Endothelial cell of umbilical vein (primary cell): ENCODE data around the gene ATP11B. TPM values are rescaled to one million over a fixed set of nuclear protein-coding genes. Genes with fewer than 3 reads are reported as not detected.

Experiments
- BruUV-seq: library from RNA; stranded (reverse); fragments of 400-500 nt; replicated peaks from 2 replicates; lab custom pipeline; 2021; lab: Mats Ljungman, UMichigan
- CTCF ChIA-PET: fragments of 300-600, 350-600 bp; sonication (Branson Sonifier 250); formaldehyde crosslinking; loops from one replicate; lab custom pipeline; 2021; ENCODE audit warnings: antibody characterized with exemption, inconsistent platforms; lab: Charles Lee
- POLR2A ChIA-PET: fragments of 300-600, 350-600 bp; sonication (Branson Sonifier 250); formaldehyde crosslinking; loops from one replicate; lab custom pipeline; 2021; ENCODE audit warnings: antibody characterized with exemption, inconsistent platforms; lab: Charles Lee
- DNase-seq: peaks from one replicate; pipeline ENCODE4 v3.0.0-alpha.2; 2011; ENCODE audit warnings: low read depth, low spot score
- FAIRE-seq: peaks from 2 replicates; lab custom pipeline; 2011; peaks lifted over from hg19 to GRCh38; lab: Jason Lieb, UNC
- H2AFZ ChIP-seq: 2 replicates; pipeline ENCODE4 v1.6.0; 2012; ENCODE audit warnings: low read depth, low read length, control low read depth, inconsistent platforms
- H3K27ac ChIP-seq: 2 replicates; pipeline ENCODE4 v1.5.1; 2011; ENCODE audit warnings: low read depth, mild to moderate bottlenecking, control low read depth, low read length, moderate library complexity; ENCODE audit not compliant: insufficient read depth
- H3K27me3 ChIP-seq, 2 experiments: 2 replicates each; pipeline versions ENCODE4 v1.6.0 to v1.6.1; 2011; ENCODE audit warnings: low read length in 2 of 2, mixed read lengths in 1 of 2; ENCODE audit not compliant: control insufficient read depth in 2 of 2, insufficient read depth in 2 of 2
- H3K36me3 ChIP-seq, 2 experiments: 2 replicates in 1 of 2; 3 replicates in 1 of 2; pipeline ENCODE4 v1.5.1; 2011; ENCODE audit warnings: low read length in 2 of 2, mild to moderate bottlenecking in 1 of 2, moderate library complexity in 1 of 2; ENCODE audit not compliant: control insufficient read depth in 2 of 2, insufficient read depth in 2 of 2; ENCODE audit errors: extremely low read depth in 1 of 2
- H3K4me1 ChIP-seq: 3 replicates; pipeline ENCODE4 v1.5.1; 2011; ENCODE audit warnings: mild to moderate bottlenecking, low read length; ENCODE audit not compliant: control insufficient read depth, insufficient read depth; ENCODE audit errors: extremely low read depth
- H3K4me2 ChIP-seq: 2 replicates; pipeline ENCODE4 v1.6.1; 2011; ENCODE audit warnings: low read length, control low read depth, mixed read lengths; ENCODE audit not compliant: insufficient read depth
- H3K4me3 ChIP-seq, 3 experiments: fragments of 200-600 bp in 1 of 3; sonication (generic), shearing (Covaris generic) in 1 of 3; replicated peaks in 1 of 3; 2 replicates each; pipeline ENCODE4 v1.5.1; 2011 to 2016; ENCODE audit warnings: control low read depth in 3 of 3, low read length in 3 of 3, mild to moderate bottlenecking in 2 of 3, inconsistent platforms in 1 of 3, low read depth in 1 of 3, moderate library complexity in 1 of 3; ENCODE audit not compliant: insufficient read depth in 1 of 3
- H3K79me2 ChIP-seq: 2 replicates; pipeline ENCODE4 v1.6.0; 2012; ENCODE audit warnings: low read length, inconsistent platforms; ENCODE audit not compliant: control insufficient read depth, insufficient read depth
- H3K9ac ChIP-seq: replicated peaks from 2 replicates; pipeline ENCODE3; 2011; ENCODE audit warnings: low read length, control low read depth; ENCODE audit not compliant: insufficient read depth; ENCODE audit errors: extremely low read depth
- H3K9me1 ChIP-seq: replicated peaks from 3 replicates; pipeline ENCODE4 v1.6.0; 2011; ENCODE audit warnings: mild to moderate bottlenecking, low read length; ENCODE audit not compliant: control insufficient read depth, insufficient read depth; ENCODE audit errors: extremely low read depth
- H3K9me3 ChIP-seq: replicated peaks from 2 replicates; pipeline ENCODE4 v1.5.1; 2012; ENCODE audit warnings: low read length, inconsistent platforms; ENCODE audit not compliant: control insufficient read depth, insufficient read depth
- H4K20me1 ChIP-seq: replicated peaks from 2 replicates; pipeline ENCODE3; 2011; ENCODE audit warnings: mild to moderate bottlenecking, low read length; ENCODE audit not compliant: control insufficient read depth, insufficient read depth; ENCODE audit errors: extremely low read depth
- EZH2 ChIP-seq: IDR thresholded peaks from 2 replicates; pipeline ENCODE4 v1.6.1; 2012; ENCODE audit warnings: borderline replicate concordance, low read depth, mild to moderate bottlenecking, moderate library complexity, low read length, inconsistent platforms; ENCODE audit not compliant: severe bottlenecking
- GATA2 ChIP-seq: IDR thresholded peaks from 2 replicates; pipeline ENCODE4 v1.7.0; 2011; ENCODE audit warnings: low read depth, mild to moderate bottlenecking, moderate library complexity, mixed read lengths, low read length; ENCODE audit not compliant: insufficient read length, insufficient read depth
- JUN ChIP-seq: IDR thresholded peaks from 2 replicates; pipeline ENCODE4 v1.6.1; 2011; ENCODE audit warnings: borderline replicate concordance, low read depth; ENCODE audit not compliant: insufficient read length, insufficient read depth
- MYC ChIP-seq: IDR thresholded peaks from one replicate; pipeline ENCODE4 v1.6.1; 2011; ENCODE audit warnings: mild to moderate bottlenecking, low read depth, low read length
- POLR2A ChIP-seq: IDR thresholded peaks from 2 replicates; pipeline ENCODE4 v1.6.1; 2012; ENCODE audit warnings: low read depth, mild to moderate bottlenecking, control low read depth, low read length
- POLR2AphosphoS5 ChIP-seq: IDR thresholded peaks from 2 replicates; pipeline ENCODE4 v1.6.1; 2012; ENCODE audit warnings: low read depth, mild to moderate bottlenecking, control low read depth, low read length, moderate library complexity; ENCODE audit not compliant: insufficient read depth
- dilution Hi-C: fragments of 300-500 bp; cut with MboI; formaldehyde crosslinking; loops from one replicate; pipeline ENCODE4 v1.15.0; 2019; ENCODE audit warnings: low sequenced_read_pairs; ENCODE audit not compliant: extremely low pct_ligation_motif_present
- intact Hi-C: fragments of 100-400 bp; cut with micrococcal nuclease; formaldehyde crosslinking; loops from one replicate; pipeline ENCODE4 v1.10.0; 2022
- polyA plus RNA-seq, 4 experiments: library from polyadenylated mRNA; depleted of rRNA in 3 of 4; stranded (reverse) in 3 of 4; unstranded in 1 of 4; fragments of >200 nt; gene quantifications; 2 replicates each; pipeline versions ENCODE4 v1.2.1 to v1.2.3, GENCODE V29; 2011 to 2012; ENCODE audit warnings: missing spikeins in 1 of 4
- total RNA-seq: library from RNA; stranded (reverse); gene quantifications from 2 replicates; pipeline ENCODE4 v1.2.3, GENCODE V29; 2021
- TF ChIP-seq, protein P1 (sequence below): IDR thresholded peaks from 2 replicates; pipeline ENCODE4 v1.6.1; 2011; ENCODE audit not compliant: insufficient read depth, insufficient read length

The ATP11B gene
- total and polyA plus RNA-seq, 2 donors (not counting 3 experiments of a cell fraction or from before 2014, with no cell fraction given) = 10.1 to 49.3 TPM

DNA sequence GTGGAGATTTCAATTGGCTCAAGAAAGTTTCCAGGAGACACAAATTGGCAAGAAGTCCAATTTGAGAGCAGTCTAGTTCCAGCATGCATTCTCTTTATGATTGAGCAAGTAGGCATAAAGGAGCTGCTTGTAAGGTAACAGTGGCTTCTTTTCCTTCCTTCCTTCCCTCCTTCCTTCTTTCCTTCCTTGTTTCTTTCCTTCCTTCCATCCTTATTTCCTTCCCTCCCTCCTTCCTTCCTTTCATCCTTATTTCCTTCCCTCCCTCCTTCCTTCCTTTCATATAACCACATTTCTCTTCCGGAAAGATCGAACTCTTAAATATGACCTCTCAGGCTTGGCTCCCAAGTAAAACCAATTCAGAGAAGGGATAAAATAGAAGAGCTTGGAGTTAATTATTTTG, 29.4 kb upstream of the ATP11B start:
- BruUV-seq = no TSS peak
- Histone ChIP-seq H3K9me1 (no peaks in the 10 kb centered on the region), H4K20me1 (no peaks in the 10 kb centered on the region), H3K4me2 (no peak overlapping the region), H3K27me3 (no peaks in the 10 kb centered on the region), H3K4me1 (no peaks in the 10 kb centered on the region), H3K79me2 (no peaks in the 10 kb centered on the region), H3K36me3 (no peaks in the 10 kb centered on the region), H3K9me3 (no peaks in the 10 kb centered on the region), H3K4me3 (no peak overlapping the region), H3K27ac (no peak overlapping the region), H2AFZ (no peak overlapping the region), H3K9ac (no peak overlapping the region)
- no peak for DNase-seq
- FAIRE-seq = no peak
- ChIA-PET POLR2A (no interaction called here), CTCF (interaction anchor here (0.7 to 2.1 kb wide), 3 partner anchors 15 to 50 kb away, joined by 3 to 6 read pairs (median 4); partner anchors contain the start of gene ATP11B)
- TF ChIP-seq POLR2A = no peak
- no peak for TF ChIP-seq EZH2
- TF ChIP-seq POLR2AphosphoS5 = no peak
- no peak for TF ChIP-seq GATA2
- dilution Hi-C loops = no loop called here
- intact Hi-C loops = no loop called here

DNA sequence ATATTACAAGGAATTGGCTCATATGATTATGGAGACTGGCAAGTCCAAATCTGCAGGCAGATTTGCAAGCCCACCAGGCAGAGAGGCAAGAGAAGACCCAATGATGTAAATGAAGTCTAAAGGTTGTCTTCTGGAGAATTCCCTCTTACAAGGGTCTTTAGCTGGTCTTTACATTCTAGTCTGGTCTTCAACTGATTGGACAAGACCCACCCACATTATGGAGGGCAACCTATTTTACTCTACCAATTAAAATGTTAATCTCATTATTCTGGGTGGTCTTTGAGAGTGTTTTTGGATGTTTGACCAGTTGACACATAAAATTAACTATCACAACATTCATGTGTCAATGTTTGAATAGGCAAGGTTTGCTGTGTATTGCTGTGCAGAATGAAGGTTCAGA, 28.0 kb upstream of the ATP11B start:
- H3K4me2 ChIP-seq = no peak overlapping the region
- dilution Hi-C loops = no loop called here
- H3K27me3 ChIP-seq = no peaks in the 10 kb centered on the region
- no peak overlapping the region for H2AFZ ChIP-seq
- H3K27ac ChIP-seq = no peak overlapping the region
- H3K36me3 ChIP-seq = no peaks in the 10 kb centered on the region
- FAIRE-seq (no peak), DNase-seq (no peak)
- no peaks in the 10 kb centered on the region for H3K9me3 ChIP-seq
- H3K79me2 ChIP-seq = no peaks in the 10 kb centered on the region
- ChIA-PET CTCF (interaction anchor here (0.6 kb wide), 1 partner anchor 1507 kb away, joined by 3 read pairs; no protein-coding TSS in a partner anchor), POLR2A (no interaction called here)
- no peaks in the 10 kb centered on the region for H3K4me1 ChIP-seq
- TF ChIP-seq GATA2 (no peak), JUN (no peak), POLR2A (no peak), MYC (no peak)
- TF ChIP-seq, protein P1, sequence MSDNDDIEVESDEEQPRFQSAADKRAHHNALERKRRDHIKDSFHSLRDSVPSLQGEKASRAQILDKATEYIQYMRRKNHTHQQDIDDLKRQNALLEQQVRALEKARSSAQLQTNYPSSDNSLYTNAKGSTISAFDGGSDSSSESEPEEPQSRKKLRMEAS = no peak
- no peaks in the 10 kb centered on the region for H3K9me1 ChIP-seq
- BruUV-seq = no TSS peak
- H3K9ac ChIP-seq = no peak overlapping the region
- no peaks in the 10 kb centered on the region for H4K20me1 ChIP-seq
- no peak overlapping the region for H3K4me3 ChIP-seq
- intact Hi-C loops = no loop called here
